HG02642 (cell line): ENCODE results near the gene OGFR.

Source experiments
- ATAC-seq: cut with Tn5 transposase; IDR thresholded peaks from one replicate; pipeline ENCODE4 v1.9.1; 2021; ENCODE audit warnings: mild to moderate bottlenecking; ENCODE audit not compliant: unreplicated experiment, poor library complexity

Gene OGFR

GRCh38 chr20:62823688-62824475, 19.2 kb downstream of the OGFR start:
- no peak for ATAC-seq

- no peak for ATAC-seq
Measured at GRCh38 chr20:62824476-62825332, 20.1 kb downstream of the OGFR start.

GRCh38 chr20:62825333-62825985, 20.8 kb downstream of the OGFR start:
- no peak for ATAC-seq

GRCh38 chr20:62825986-62826645, 21.5 kb downstream of the OGFR start:
- no peak for ATAC-seq

- no peak for ATAC-seq
Measured at GRCh38 chr20:62826646-62827310, 22.1 kb downstream of the OGFR start.

GRCh38 chr20:62827311-62828038, 22.8 kb downstream of the OGFR start:
- no peak for ATAC-seq

- ATAC-seq = no peak
Measured at GRCh38 chr20:62828051-62828450, 23.4 kb downstream of the OGFR start.

- ATAC-seq = no peak
Measured at GRCh38 chr20:62828511-62829230, 24.0 kb downstream of the OGFR start.

GRCh38 chr20:62829231-62830230, 24.9 kb downstream of the OGFR start:
- ATAC-seq = no peak

GRCh38 chr20:62830251-62830650, 25.6 kb downstream of the OGFR start:
- ATAC-seq = no peak

- ATAC-seq = no peak
Measured at GRCh38 chr20:62830821-62831220, 26.2 kb downstream of the OGFR start.

GRCh38 chr20:62831361-62831788, 26.7 kb downstream of the OGFR start:
- no peak for ATAC-seq

- no peak for ATAC-seq
Measured at GRCh38 chr20:62831854-62832211, 27.2 kb downstream of the OGFR start.

- no peak for ATAC-seq
Measured at GRCh38 chr20:62832212-62832922, 27.7 kb downstream of the OGFR start.

- no peak for ATAC-seq
Measured at GRCh38 chr20:62832951-62833391, 28.3 kb downstream of the OGFR start.

- ATAC-seq = no peak
Measured at GRCh38 chr20:62834967-62835730, 30.5 kb downstream of the OGFR start.
